ENCODE data around the gene RAB31.

DNA sequence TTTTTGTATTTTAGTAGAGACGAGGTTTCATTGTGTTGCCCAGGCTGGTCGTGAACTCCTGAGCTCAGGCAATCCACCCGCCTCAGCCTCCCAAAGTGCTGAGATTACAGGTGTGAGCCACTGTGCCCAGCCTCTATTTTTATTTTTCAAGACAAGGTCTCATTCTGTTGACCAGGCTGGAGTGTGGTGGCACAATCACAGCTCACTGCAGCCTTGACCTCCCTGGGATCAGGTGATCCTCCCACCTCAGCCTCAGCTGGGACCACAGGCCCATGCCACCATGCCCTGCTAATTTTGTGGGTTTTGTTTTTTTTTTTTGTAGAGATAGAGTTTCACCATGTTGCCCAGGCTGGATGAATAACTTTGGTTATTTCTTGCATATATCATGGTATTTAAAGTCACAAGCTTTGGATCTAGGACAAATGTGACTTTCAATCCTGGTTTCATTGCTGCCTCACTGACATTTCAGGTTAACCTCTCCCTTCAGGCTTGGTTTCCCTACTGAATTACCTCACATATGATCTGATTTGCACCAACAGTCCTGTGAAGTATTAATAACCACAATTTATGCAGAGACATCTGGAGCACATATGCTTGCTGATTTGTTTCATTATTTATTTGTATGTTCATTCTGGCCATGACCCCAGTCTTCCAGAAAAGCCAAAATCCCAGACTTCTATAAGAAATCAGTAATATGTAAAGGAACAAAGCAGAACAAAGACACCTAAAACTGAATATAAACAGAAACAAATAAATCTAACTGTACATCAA is 17.5 kb upstream of the RAB31 start:
- TF ChIP-seq, protein P1, sequence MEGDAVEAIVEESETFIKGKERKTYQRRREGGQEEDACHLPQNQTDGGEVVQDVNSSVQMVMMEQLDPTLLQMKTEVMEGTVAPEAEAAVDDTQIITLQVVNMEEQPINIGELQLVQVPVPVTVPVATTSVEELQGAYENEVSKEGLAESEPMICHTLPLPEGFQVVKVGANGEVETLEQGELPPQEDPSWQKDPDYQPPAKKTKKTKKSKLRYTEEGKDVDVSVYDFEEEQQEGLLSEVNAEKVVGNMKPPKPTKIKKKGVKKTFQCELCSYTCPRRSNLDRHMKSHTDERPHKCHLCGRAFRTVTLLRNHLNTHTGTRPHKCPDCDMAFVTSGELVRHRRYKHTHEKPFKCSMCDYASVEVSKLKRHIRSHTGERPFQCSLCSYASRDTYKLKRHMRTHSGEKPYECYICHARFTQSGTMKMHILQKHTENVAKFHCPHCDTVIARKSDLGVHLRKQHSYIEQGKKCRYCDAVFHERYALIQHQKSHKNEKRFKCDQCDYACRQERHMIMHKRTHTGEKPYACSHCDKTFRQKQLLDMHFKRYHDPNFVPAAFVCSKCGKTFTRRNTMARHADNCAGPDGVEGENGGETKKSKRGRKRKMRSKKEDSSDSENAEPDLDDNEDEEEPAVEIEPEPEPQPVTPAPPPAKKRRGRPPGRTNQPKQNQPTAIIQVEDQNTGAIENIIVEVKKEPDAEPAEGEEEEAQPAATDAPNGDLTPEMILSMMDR (optimal IDR thresholded peaks at IDR 0.05 in 1 of 3, IDR thresholded peaks at IDR 0.05 in 1 of 3, conservative IDR thresholded peaks at IDR 0.05 in 1 of 3; ENCODE audit: extremely low read depth in 1 of 3, insufficient read depth in 2 of 3, low read length in 3 of 3) = no peak
- TF ChIP-seq EZH2 (IDR thresholded peaks at IDR 0.05; ENCODE audit: low read length) = no peak

Measured in keratinocyte (primary cell).